GM18499 (cell line): ENCODE measurements around the gene FAM3D.

ENCODE experiments used
- ATAC-seq: cut with Tn5 transposase; IDR thresholded peaks from one replicate; pipeline ENCODE4 v1.9.1; 2021; ENCODE audit warnings: moderate number of reproducible peaks; ENCODE audit not compliant: insufficient read depth, unreplicated experiment

The FAM3D gene

GRCh38 chr3:58657571-58658141 is 8.9 kb downstream of the FAM3D start:
- ATAC-seq: no peak

DNA sequence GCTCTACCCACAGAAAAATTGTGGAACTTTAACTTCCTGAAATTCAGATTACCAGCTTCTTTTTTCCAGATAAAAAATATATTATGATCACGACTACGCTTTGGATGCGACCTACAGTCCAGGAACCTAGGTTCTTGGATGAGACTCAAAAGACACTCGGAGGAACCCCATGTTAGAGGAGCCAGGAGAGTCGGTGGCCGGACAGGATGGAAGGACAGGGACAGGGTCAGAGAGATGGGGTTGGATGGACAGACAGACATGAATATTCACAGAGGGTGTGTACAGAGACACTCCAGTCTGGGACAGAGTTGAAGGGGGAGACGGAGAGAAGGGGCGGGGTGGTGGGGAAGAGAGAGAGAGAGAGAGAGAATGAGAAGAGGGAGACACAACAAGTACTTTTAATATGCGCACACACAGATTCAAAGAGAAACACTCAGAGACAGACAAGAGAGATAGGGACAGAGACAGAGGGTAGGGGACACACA is 9.5 kb downstream of the FAM3D start:
- no peak for ATAC-seq

DNA sequence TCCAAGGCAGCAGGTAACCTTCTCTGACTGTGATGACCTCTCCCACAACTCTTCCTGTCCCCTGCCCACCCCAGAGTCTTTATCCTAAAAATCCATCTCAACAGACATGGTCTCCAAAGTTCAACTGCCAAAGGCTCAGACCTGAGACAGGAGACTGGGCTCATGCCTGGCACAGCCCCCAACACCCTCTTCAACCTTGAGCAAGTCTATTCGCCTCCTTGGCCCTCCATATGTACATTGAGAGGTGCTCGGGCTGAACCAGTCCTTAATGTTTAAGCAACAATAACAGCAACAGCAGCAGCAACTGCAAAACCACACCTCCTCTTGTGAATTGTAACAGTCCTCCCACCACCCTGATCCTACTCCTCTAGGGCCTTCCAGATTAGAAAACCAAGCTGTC is 9.9 kb downstream of the FAM3D start:
- ATAC-seq: no peak

DNA sequence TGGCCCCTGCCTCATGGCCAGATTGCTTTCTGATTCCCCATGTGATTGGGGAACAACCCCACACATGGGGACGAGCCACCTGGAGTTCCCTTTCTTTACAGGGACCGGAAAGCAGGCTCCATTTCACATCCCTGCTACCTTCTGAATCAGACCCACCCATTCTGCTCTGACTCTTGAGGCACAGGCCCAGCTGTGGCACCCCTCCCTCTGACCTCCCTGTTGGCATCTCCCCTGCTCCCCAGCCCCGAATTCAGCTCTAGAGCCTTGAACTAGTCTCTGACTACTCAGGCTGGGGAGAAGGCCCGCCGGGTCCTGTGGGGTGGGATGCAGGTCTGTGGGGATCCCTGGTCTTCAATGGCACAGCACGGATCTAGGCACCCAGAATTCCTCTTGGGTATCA is 12.1 kb downstream of the FAM3D start:
- ATAC-seq: no peak

- ATAC-seq: no peak
Observed at GRCh38 chr3:58652624-58653023, 13.9 kb downstream of the FAM3D start.

DNA sequence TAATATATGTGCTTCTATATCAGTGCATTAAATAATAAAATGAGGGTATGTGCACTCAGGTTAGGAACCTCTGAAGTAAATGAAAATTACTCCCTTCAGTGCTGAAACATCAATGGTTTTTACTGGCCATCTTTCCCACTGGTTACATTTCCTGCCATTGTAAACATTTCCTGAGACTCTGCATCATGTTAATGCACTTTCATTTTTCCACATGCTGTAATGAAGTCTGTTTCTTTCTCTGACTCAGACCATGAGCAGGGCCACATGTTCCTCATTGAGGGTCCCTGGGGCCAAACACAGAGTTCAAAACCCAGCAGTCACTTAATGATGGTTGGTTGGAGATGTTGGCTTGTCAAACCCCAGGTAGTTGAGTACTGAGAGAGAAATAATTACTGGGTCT is 15.3 kb downstream of the FAM3D start:
- ATAC-seq: no peak

DNA sequence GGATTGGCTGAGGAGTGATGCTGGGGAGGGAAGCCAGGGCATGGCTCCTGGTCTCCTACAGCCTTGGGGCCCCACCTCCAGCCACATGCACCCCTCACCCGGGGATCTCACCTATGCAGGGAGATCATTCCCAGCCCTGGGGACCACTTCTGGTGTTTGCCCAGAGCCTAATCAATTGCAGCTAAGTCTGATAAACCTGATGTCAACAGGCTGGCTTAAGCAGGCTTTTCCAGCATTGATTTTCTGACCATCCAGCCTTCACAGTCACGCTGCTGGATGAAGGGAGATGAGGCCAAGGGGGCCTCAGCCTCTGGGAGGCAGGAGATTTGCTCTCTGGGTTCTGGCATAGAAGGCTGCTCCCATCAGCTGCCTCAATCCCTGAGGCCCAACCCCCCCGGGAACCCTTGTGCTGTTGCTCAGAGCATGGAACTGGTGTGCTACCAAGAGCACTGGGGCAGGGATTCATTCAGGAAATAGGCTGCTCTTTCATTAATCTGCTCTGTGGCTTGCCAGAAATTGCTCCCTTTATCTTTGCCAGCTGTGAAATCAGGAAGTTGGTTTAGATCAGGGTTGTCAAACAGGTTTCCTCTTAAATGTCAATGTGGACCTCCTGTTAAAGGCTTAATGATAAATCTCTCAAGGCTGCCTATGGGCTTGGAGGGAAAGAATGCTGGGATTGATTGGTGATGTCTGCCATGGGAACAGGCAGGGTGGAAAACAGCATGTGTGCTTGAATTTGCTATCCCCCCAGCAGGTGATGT is 19.0 kb downstream of the FAM3D start:
- ATAC-seq: no peak

DNA sequence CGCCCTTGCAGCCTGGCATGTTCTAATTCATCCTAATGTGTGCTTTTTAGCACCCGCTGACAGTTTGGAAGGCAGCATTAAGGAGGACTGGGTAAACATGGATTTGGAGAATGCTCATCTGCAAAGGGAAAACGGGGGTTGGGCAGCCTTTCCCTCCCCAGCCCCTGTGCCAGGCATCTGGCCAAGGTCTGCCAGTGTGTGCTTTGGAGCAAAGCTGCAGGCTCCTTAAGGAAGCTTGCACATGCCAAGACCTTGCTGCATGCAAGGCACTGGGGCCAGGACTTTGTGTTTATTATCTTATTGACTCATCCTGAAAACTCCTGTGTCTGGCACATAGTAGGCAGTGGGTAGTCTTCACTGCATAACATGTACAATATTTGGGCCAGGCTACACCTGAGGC is 20.1 kb downstream of the FAM3D start:
- no peak for ATAC-seq

DNA sequence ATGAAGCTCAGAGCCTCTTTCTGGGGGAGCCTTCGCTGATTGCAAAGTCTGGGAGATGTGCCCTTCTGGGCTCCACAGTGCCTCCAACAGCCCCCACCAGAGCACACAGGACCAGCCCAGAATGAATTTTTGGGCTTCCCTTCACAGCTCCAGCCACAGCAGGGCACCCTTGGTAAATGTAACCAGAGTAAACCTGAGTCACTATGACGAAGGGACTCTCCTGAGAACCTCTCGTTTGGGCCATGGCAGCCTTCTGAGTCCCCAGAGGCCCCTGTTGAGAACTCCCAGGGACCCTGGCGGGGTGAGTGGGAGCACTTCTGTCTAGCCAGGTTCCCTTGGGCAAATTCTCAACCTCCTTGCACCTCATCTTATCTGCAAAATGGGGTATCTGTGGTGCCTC is 20.8 kb downstream of the FAM3D start:
- no peak for ATAC-seq

GRCh38 chr3:58642846-58643245 is 23.7 kb downstream of the FAM3D start:
- ATAC-seq: no peak

GRCh38 chr3:58640700-58641372 is 25.7 kb downstream of the FAM3D start:
- no peak for ATAC-seq

DNA sequence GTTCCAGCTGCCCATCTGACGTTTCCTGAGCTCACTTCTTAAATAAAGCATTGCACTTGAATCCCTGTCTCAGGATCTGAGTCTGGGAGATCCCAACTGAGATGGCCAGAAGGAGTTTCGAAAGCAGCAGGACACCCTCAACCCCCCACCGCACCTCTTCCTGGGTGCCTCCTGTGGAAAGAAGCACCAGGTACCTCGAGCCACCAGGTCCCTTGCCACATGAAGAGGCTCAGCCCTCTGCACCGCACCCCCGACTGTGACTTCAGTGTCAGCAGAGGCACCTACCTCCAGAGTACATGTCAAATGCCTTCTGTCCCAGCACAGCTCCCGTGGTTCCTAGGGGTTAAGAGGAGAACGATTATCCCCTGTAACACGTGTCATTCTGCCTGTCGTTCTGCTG is 26.7 kb downstream of the FAM3D start:
- ATAC-seq: no peak

DNA sequence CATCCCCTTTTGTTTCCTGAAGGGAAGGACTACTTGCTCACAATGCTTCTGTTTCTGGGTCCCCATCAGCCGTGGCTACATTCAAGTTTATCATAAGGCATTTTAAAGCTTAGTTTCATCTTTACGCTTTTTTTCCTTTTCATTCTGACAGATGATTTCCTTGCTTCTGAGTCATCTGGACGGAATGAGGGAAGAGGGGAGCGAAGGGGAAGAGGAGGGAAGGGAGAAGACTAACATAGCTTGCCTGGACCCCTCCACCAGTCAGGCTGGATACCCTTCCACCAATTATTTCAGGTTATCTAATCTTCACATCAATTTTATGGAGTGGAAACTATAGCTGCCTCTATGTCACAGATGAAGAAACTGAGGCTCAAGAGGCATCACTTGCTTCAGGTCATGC is 27.6 kb downstream of the FAM3D start:
- ATAC-seq: no peak

DNA sequence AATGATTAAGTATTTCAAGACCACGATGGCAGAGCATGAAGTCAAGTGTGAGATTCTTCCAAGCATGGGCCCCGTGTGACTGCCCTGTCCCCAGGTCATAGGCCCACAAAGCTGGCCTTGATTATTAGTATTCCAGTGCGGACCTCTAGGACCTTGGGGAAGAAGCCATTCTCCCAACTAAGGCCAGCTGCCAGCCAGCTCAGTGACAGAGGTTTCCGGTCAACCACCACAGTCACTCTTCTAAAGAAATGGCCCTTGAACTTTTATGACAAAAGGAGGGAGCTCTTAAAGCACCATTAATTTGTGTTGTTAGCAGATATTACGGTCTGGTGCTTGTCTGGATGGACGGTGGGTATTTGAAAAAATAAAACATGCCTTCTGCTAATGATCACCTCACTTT is 28.0 kb downstream of the FAM3D start:
- no peak for ATAC-seq

DNA sequence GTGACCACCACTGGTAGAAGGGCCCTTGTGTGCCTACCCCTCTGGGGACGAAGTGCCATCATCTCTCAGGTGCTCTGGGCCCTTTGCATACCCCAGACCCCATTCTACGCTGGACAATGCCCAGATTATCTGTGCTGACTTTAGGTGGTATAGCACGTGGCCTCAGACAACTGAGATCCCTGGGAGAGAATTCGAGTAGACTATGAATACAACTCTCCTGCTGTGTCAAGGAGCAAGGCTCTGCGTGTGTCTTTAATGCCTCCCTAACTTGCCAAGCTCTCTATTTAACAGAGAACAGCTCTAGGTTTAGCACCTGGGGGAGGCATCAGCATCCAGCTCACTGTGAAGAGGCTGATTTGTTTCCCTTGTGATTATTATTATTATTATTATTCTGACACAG is 29.1 kb downstream of the FAM3D start:
- no peak for ATAC-seq

- no peak for ATAC-seq
Observed at GRCh38 chr3:58635371-58636285, 30.9 kb downstream of the FAM3D start.

GRCh38 chr3:58633157-58633865 is 33.3 kb downstream of the FAM3D start:
- no peak for ATAC-seq

DNA sequence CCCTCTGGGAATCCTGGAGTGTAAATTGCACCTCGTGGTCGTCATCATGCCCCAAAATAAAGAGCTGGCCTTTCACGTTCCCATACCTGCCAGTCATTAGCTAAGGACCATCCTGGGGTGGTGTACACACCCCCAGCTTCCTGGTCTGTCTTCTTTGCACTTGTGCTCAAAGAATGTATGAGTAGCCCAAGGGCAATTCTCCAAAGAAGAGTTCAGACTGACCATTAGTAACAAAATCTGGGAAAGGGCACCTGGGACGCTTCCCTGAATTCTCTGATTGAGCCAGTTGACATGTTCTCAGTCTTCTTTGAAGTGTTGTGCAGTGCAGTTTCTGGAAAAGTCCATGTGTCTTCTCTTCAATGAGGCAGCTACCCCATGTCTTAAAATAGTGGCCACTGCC is 34.8 kb downstream of the FAM3D start:
- ATAC-seq: no peak

DNA sequence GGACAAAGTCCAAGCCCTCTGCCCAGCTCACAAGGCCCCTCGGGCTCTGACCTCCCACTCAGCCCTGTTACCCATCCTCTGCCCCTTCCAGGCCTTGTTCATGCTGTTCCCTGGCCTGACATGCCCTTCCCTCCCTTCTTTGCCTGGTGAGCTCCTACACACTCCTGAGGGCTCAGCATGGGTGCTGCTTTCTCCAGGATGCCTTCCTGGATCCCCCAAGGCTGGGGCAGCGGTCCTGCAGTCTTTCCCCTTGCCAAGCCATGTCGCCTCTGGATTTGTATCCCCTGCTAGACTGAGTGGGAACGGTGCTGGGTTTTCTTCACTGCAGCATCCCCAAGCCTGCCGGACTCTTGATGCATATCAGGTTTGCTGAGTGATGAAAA is 35.9 kb downstream of the FAM3D start:
- no peak for ATAC-seq

GRCh38 chr3:58630076-58630709 is 36.4 kb downstream of the FAM3D start:
- no peak for ATAC-seq
